HCEC 1CT (cell line): ENCODE data around the gene CHCT1.

ENCODE experiments used
- DNase-seq: peaks from one replicate; pipeline ENCODE4 v3.0.0-alpha.2; 2017

Gene CHCT1

DNA sequence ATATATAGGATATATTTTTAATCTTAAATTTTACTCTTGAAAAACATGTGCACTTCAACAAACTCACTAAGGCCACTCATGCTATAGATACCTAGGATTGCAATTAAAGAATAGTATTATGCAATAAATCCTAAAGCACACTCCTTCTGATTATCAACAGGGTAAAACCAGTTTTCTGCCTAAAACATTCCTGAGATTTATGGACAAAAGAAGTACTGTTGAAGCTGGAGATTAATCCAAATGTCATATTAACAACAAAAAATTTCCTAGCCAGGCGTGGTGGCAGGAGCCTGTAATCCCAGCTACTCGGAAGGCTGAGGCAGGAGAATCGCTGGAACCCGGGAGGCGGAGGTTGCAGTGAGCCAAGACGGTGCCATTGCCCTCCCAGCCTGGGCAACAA, 21.4 kb downstream of the CHCT1 start:
- DNase-seq = no peak

DNA sequence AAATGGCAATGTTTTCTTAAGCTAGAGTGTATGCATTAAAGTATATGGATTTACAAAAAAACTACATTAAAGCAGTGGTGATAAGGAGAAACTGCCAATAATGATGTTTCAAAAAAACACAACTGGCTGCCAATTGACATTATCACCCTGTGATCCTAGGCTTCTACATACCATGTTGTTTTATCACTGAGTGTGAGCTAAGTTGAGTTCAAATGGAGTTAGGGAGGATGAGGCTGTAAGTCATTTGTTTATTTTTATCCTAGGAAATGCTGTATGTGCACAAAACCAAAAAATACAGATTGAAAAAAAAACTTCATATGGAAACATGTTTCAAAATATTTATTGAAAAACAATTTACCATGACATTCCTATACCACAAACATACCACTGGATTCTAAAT, 22.9 kb downstream of the CHCT1 start:
- peak; percentile 40 for DNase-seq

DNA sequence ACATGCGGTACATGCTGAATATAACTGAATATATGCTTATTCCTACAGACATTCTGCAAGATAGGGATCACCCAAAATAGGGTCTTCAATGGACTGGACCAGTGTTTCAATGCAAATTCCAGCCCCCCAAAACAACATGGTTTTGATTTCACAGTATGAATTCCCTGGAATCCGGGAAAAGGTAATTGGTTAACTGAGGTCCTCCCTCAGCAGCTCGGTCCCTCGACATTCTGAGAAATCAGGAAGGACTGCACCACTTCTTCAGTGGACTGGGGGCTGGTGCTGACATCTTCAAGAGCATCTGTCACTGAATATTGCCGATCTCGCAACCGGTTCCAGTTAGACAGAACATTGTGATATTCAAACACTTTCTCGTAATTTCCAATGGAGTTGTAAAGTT, 25.1 kb downstream of the CHCT1 start:
- DNase-seq = no peak

DNA sequence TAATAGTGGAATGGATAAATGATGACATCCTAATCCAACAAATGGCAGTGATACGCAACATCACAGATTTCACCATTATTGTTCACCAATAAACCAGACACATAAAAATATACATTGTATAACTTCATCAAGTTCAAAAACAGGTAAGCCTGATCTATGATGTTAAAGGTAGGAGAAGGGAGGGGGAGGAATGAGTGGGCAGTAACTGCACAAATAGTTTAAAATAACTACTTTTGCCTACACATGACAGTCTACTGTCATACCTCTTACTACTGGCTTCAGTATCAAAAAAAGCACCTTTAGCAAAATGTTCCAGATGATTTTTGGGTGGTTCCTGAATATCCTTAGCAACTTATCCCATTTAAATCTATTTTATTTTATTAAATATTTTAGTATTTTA, 28.8 kb downstream of the CHCT1 start:
- DNase-seq = no peak

DNA sequence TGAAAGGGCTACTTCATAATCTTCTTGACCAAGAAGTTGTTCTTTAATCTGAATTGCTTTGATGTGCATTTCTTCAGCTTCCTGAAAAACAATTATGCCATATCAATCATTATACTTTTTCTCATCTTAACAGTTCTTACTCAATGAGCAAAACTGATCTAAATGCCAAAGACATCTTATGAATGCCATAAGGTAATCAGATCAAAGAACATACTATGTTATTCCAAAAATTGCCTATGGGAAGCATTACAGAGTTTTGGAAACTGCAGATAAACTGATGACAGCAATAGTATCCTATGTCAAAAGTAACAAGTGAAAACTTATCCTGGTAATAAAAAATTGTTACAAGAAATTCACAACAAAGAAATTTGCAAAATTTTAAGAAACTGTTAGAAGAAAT, 29.7 kb downstream of the CHCT1 start:
- DNase-seq = no peak

DNA sequence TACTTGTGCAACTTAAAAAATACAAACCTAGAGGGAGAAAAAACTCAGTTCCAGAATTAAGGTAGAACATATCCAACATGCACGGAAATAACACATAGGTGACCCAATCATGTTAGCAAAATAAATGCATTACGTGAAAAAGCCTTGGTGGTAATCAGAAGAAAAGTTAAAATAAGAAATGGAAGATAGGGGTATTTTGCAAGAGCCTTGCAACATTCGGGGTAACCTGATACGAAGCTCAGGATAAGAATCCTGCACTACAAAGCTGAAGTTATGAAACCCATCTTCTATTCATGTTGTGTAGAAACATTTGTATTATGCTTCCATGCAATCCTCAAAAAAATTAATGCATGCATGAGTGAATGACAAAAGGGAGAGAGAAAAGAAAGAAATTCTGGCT, 33.1 kb downstream of the CHCT1 start:
- DNase-seq = no peak

DNA sequence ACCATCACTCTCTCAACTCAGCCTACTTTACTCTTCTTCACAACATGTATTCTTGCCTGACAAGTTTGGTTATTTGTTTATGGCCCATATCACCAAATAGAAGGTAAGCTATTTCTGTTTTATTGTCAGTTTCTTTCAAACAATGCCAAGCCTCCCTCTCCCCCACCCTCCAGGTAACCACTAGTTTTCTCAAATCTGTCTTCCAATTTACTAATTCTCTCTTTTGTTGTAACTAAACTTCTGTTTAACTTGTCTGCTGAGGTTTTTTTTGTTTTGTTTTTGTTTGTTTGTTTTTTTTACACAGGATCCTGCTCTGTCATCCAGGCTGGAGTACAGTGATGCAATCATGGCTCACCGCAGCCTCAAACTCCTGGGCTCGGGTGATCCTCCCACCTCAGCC, 34.9 kb downstream of the CHCT1 start:
- no peak for DNase-seq

DNA sequence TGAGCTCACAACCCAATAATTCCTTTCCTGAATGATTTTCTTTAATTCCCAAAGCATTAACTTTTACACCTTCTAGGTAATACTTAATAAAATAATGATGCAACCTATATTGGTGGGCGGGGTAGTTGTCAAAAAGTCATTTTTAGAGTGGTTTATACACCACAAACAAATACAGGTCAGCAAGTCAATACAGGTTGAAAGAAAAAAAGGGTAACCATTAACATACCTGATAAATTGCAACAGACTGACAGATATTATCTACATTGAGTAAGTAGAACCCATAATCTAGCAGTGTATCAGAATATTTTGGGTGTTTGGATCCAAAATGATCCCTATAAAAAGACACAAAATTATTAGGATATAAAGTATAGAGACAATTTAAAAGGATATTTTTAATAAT, 39.3 kb downstream of the CHCT1 start:
- no peak for DNase-seq

DNA sequence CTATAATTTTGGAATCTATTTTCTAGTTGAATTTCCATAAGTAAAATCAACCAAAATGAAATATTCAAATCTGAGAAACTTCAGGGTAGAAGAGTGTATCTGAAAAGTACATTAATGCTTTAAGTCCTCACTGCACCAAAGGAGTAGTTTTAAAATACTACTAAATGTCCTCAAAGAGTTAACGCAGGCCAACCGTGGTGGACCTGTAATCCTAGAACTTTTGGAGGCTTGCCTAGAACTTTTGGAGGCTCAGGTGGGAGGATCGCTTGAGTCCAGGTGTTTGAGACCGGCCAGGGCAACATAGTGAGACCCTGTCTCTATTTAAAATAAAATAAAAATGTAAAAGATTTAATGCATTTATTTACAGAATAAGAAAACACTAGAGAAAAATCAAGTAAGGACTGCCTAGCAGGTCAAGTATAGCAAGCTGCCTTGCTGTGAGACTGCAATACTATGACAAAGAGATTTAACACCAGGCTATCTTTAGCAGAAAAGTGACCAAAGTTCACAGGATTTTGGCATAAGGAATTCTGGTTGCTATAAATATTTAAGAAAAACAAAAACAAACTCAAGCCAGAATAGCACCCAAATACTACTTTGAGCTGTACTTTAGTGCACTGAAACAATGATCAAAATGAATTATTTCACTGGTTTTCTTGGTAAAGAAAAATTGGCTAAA, 41.0 kb downstream of the CHCT1 start:
- no peak for DNase-seq

DNA sequence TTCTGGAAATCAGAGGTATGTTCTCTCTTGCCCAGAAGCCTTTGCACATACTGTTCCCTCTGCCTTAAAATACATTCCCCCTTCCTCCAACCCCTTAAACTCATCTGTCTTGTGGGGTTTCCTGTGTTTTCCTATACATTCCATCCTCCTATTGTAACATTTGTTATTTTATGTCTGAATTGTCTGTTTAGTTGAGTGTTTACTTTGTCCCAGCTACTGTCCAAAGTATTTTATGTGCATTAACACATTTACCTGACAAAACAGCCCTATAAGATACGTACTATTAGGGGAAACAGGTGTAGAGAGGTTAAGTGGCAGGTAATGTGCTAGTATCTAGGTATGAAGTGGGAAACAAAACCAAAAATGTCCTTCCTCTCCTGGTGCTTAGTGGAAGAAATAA, 42.1 kb downstream of the CHCT1 start:
- no peak for DNase-seq

DNA sequence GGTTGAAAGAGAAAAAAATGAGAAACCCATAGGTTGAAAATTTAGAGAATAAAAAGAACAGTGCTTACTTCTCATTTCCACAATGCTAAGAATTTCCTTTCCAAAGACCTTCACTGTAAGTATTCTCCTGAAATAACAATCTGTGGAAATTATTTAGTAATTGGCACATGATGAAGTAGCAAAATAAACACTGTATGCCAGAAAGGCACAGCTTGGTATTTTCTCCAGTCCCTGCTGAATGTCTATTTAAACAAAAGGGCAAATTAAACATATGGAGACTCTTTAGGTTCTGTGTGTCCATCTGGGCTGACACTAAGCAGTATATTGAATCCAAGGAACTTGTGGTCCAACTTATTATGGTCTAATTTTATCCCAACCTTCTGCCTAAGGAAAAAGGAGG, 46.1 kb downstream of the CHCT1 start:
- no peak for DNase-seq

DNA sequence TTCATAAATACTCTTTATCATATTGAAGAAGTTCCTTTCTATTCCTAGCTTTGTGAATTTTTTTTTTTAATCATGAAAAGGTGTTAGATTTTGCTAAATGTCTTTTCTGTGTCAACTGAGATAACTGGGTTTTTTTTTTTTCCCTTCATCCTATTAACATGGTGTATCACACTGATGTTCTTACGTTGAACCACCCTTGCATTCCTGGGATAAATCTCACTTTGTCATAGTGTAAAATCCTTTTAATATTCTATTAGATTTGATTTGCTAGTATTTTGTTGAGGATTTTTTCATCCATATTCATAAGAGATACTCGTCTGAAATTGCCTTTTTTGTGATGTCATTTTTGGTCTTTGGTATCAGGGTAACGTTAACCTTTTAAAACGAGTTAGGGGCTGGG, 49.2 kb downstream of the CHCT1 start:
- DNase-seq = no peak

DNA sequence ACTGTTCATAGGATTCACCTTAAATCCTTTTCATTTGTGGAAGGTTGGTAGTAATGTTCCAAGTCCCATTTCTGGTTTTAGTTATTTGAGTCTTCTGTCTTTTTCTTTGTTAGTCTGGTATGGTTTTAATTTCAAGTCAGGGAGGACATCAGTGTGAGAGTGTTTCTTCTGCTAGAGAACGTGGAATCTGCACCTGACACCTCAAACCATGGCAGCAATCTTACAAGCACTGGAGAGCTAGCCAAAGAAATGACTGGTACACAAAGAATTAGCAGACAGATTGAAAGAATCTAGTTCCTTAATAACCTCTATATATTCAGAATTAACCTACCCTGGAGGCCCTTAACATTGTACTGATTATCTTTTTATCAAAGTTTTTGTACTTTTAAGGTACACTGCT, 50.2 kb downstream of the CHCT1 start:
- no peak for DNase-seq

DNA sequence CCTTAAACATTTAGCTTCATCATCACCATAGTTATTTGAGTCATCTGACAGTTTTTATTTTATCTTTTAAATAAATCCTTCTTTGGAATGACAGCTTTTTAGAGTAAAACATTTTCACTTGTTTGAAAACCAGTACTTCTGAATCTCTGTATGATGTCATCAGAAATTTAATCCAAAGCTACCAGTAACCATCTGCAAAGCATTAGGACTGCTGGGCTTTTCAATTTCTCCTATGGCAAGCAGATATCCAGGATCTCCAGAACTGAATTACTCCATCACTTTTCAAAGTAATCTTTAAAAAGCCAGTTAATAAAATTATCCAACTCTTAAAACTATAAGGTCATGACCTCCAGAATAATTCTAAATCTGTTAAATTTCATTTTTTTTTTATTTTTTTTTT, 51.5 kb downstream of the CHCT1 start:
- peak; percentile 3 for DNase-seq
